Panc1 (cell line): ENCODE results near the gene CIB4. TPM values are rescaled to one million over a fixed set of nuclear protein-coding genes. Genes with fewer than 3 reads are reported as not detected.

Experiments used
- ATAC-seq: fragments of 200-7000 bp; cut with Tn5 transposase; 2 replicates; pipeline ENCODE4 v1.9.1; 2020; ENCODE audit warnings: mild to moderate bottlenecking, moderate library complexity
- BruUV-seq: library from RNA; stranded (reverse); fragments of 400-500 nt; replicated peaks from 2 replicates; lab custom pipeline; 2021; lab: Mats Ljungman, UMichigan
- CTCF ChIA-PET: fragments of 300-600 bp; sonication (Branson Sonifier 250); formaldehyde crosslinking; loops from one replicate; lab custom pipeline; 2022; ENCODE audit warnings: antibody characterized with exemption; lab: Charles Lee
- POLR2A ChIA-PET: fragments of 300-600 bp; sonication (Branson Sonifier 250); formaldehyde crosslinking; loops from one replicate; lab custom pipeline; 2022; ENCODE audit warnings: antibody characterized with exemption; lab: Charles Lee
- DNase-seq: peaks from one replicate; pipeline ENCODE4 v3.0.0-alpha.2; 2010; ENCODE audit warnings: low read depth, low spot score
- H3K27ac ChIP-seq: 2 replicates; pipeline ENCODE4 v1.5.1; 2011; ENCODE audit warnings: mild to moderate bottlenecking, low read length, inconsistent platforms
- H3K27me3 ChIP-seq: fragments of 200-500 bp; sonication (Bioruptor generic); 2 replicates; pipeline ENCODE4 v1.6.0; 2014; ENCODE audit warnings: low read length, inconsistent platforms; ENCODE audit not compliant: control insufficient read depth, insufficient read depth
- H3K36me3 ChIP-seq: fragments of 200-500 bp; sonication (Bioruptor generic); 2 replicates; pipeline ENCODE4 v1.5.1; 2014; ENCODE audit warnings: inconsistent platforms, mild to moderate bottlenecking, low read length, moderate library complexity; ENCODE audit not compliant: control insufficient read depth, insufficient read depth
- H3K4me1 ChIP-seq: 2 replicates; pipeline ENCODE4 v1.5.1; 2011; ENCODE audit warnings: inconsistent platforms, mild to moderate bottlenecking, low read length, moderate library complexity; ENCODE audit not compliant: control insufficient read depth, insufficient read depth
- H3K4me3 ChIP-seq, 2 experiments: 2 replicates each; pipeline ENCODE4 v1.5.1; 2011 to 2012; ENCODE audit warnings: low read depth in 2 of 2, low read length in 2 of 2, mild to moderate bottlenecking in 2 of 2, inconsistent platforms in 1 of 2, moderate library complexity in 1 of 2
- H3K9me3 ChIP-seq: fragments of 200-500 bp; sonication (Bioruptor generic); 2 replicates; pipeline ENCODE4 v1.5.1; 2014; ENCODE audit warnings: low read depth, mild to moderate bottlenecking, inconsistent platforms, low read length, moderate library complexity; ENCODE audit not compliant: control insufficient read depth, insufficient read depth
- CTCF ChIP-seq: fragments of 450-650 bp; IDR thresholded peaks from 2 replicates; pipeline ENCODE4 v1.5.1; 2017; ENCODE audit warnings: mild to moderate bottlenecking
- POLR2AphosphoS5 ChIP-seq: IDR thresholded peaks from 2 replicates; pipeline ENCODE4 v1.6.1; 2012; ENCODE audit warnings: mild to moderate bottlenecking, low read depth, low read length, moderate library complexity
- SIN3A ChIP-seq: IDR thresholded peaks from 2 replicates; pipeline ENCODE4 v1.6.1; 2012; ENCODE audit warnings: low read depth, mild to moderate bottlenecking, low read length, moderate library complexity, borderline replicate concordance; ENCODE audit not compliant: insufficient read depth
- TCF7L2 ChIP-seq: IDR thresholded peaks from 2 replicates; pipeline ENCODE4 v1.6.1; 2011; ENCODE audit warnings: mild to moderate bottlenecking, low read depth, low read length, inconsistent platforms
- in situ Hi-C: cut with HindIII; loops from 2 replicates; pipeline ENCODE4 v1.10.0; 2016; ENCODE audit warnings: low sequenced_read_pairs, low pct_unique_long_range_greater_than_20kb
- intact Hi-C: fragments of 100-400 bp; cut with micrococcal nuclease; formaldehyde crosslinking; loops from one replicate; pipeline ENCODE4 v1.10.0; 2022; ENCODE audit not compliant: unreplicated experiment
- total RNA-seq: library from RNA; stranded (reverse); gene quantifications from one replicate; pipeline ENCODE4 v1.2.1, GENCODE V29; 2021; ENCODE audit not compliant: unreplicated experiment
- TF ChIP-seq, protein P1 (sequence below), 2 experiments: IDR thresholded peaks; 2 replicates each; pipeline ENCODE4 v1.6.1; 2011 to 2012; ENCODE audit warnings: low read depth in 2 of 2, control low read depth in 1 of 2, low read length in 1 of 2, mild to moderate bottlenecking in 1 of 2, moderate library complexity in 1 of 2; ENCODE audit not compliant: insufficient read depth in 1 of 2

CIB4 gene
- total RNA-seq, 1 experiment from 2014 or later = 0.33 TPM

DNA sequence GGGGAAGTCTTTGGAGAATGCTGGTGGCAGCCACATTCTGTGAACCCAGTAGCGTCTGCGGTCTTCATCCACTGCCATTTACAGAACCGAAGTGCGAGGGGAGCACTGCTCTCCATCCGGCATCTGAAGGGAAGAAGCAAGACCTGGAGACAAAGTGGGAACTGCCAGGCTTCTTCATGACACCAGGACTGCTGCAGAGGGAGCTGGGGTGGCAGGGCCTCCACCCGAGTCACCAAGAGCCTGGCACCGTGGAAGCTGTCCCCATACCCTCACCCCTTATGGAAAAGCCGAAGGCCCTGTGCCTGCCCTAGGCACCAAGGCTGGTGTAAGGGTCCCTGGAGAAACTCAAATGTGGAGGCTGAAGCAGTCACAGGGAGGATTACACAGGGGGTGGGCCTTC is 79.8 kb downstream of the CIB4 start:
- CTCF ChIA-PET = interaction anchor here (0.6 kb wide), 1 partner anchor 177 kb away, joined by 3 read pairs; no protein-coding TSS in a partner anchor

DNA sequence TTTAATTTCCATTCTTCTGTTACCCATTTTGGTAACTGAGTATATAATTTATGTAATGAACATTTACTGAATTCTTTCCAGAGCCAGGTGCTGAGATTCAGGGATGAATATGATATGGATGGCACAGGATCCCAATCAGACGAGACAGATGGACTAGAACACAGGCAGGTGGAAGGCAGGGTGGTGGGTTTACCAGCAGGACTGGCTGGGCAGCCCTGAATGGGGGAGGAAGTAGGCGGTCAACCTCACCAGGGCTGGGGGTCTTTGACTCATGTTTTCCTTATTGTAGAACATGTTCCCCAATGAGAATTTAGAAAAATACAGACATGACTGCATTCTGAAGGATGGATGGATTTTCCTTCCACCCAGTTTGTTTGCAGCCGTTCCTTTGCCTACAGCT is 80.3 kb downstream of the CIB4 start:
- in situ Hi-C loops = no loop called here
- BruUV-seq = no TSS peak
- peaks cover 19% of the 10 kb centered on the region for H3K27me3 ChIP-seq

More for the DNA sequence above, 79.8 kb downstream of the CIB4 start:
- TF ChIP-seq SIN3A (no peak), POLR2AphosphoS5 (no peak), CTCF (no peak), TCF7L2 (no peak)
- TF ChIP-seq, protein P1, sequence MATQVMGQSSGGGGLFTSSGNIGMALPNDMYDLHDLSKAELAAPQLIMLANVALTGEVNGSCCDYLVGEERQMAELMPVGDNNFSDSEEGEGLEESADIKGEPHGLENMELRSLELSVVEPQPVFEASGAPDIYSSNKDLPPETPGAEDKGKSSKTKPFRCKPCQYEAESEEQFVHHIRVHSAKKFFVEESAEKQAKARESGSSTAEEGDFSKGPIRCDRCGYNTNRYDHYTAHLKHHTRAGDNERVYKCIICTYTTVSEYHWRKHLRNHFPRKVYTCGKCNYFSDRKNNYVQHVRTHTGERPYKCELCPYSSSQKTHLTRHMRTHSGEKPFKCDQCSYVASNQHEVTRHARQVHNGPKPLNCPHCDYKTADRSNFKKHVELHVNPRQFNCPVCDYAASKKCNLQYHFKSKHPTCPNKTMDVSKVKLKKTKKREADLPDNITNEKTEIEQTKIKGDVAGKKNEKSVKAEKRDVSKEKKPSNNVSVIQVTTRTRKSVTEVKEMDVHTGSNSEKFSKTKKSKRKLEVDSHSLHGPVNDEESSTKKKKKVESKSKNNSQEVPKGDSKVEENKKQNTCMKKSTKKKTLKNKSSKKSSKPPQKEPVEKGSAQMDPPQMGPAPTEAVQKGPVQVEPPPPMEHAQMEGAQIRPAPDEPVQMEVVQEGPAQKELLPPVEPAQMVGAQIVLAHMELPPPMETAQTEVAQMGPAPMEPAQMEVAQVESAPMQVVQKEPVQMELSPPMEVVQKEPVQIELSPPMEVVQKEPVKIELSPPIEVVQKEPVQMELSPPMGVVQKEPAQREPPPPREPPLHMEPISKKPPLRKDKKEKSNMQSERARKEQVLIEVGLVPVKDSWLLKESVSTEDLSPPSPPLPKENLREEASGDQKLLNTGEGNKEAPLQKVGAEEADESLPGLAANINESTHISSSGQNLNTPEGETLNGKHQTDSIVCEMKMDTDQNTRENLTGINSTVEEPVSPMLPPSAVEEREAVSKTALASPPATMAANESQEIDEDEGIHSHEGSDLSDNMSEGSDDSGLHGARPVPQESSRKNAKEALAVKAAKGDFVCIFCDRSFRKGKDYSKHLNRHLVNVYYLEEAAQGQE (IDR thresholded peaks at IDR 0.05; ENCODE audit: insufficient read depth in 1 of 2, low read depth in 2 of 2, low read length in 1 of 2) = no peak
- intact Hi-C loops (no loop called here), in situ Hi-C loops (no loop called here)
- DNase-seq (no peak), ATAC-seq (no peak)
- no peaks in the 10 kb centered on the region for H3K9me3 ChIP-seq
- POLR2A ChIA-PET = no interaction called here
- peaks cover 20% of the 10 kb centered on the region for H3K27me3 ChIP-seq
- H3K4me1 ChIP-seq = peaks cover 8% of the 10 kb centered on the region
- no TSS peak for BruUV-seq
- H3K27ac ChIP-seq = no peak overlapping the region
- no peak overlapping the region for H3K4me3 ChIP-seq
- H3K36me3 ChIP-seq = no peaks in the 10 kb centered on the region

More for the DNA sequence above, 80.3 kb downstream of the CIB4 start:
- ChIA-PET POLR2A (interaction anchor here (0.5 kb wide), 1 partner anchor 177 kb away, joined by 3 read pairs; no protein-coding TSS in a partner anchor), CTCF (no interaction called here)
- H3K4me3 ChIP-seq = no peak overlapping the region
- H3K9me3 ChIP-seq = no peaks in the 10 kb centered on the region
- ATAC-seq = no peak
- DNase-seq = no peak
- peaks cover 8% of the 10 kb centered on the region for H3K4me1 ChIP-seq
- H3K36me3 ChIP-seq = no peaks in the 10 kb centered on the region
- no peak for TF ChIP-seq TCF7L2
- TF ChIP-seq, protein P1 (IDR thresholded peaks at IDR 0.05; ENCODE audit: insufficient read depth in 1 of 2, low read depth in 2 of 2, low read length in 1 of 2) = no peak
- no peak for TF ChIP-seq POLR2AphosphoS5
- TF ChIP-seq CTCF = no peak
- no peak for TF ChIP-seq SIN3A
- intact Hi-C loops = no loop called here
- H3K27ac ChIP-seq = no peak overlapping the region
